ENCODE results near the gene SOX5.

- TF ChIP-seq CTCF (IDR thresholded peaks at IDR 0.05) (no peak), POLR2A (IDR thresholded peaks at IDR 0.05) (no peak)
These were observed 7.7 kb downstream of the SOX5 start for GRCh38 chr12:23941780-23942179.

Measured in esophagus squamous epithelium (tissue), 4 donors.